Mammary epithelial cell (primary cell): ENCODE results near the gene CDV3.

Experiments
- EZH2 ChIP-seq: IDR thresholded peaks from 2 replicates; pipeline ENCODE4 v1.6.1; 2012; ENCODE audit warnings: low read length, inconsistent platforms, borderline replicate concordance
- TF ChIP-seq, protein P1 (sequence below), 2 donors: IDR thresholded peaks in 1 of 2; conservative IDR thresholded peaks in 1 of 2; 2 replicates each; pipeline ENCODE4 v1.5.1; 2011 to 2012; ENCODE audit warnings: inconsistent platforms in 2 of 2, low read length in 2 of 2, mild to moderate bottlenecking in 2 of 2, control low read depth in 1 of 2, low read depth in 1 of 2; ENCODE audit not compliant: insufficient read depth in 1 of 2; ENCODE audit errors: extremely low read depth in 1 of 2

GRCh38 chr3:133591271-133591742, 17.8 kb downstream of the CDV3 start:
- TF ChIP-seq, protein P1, sequence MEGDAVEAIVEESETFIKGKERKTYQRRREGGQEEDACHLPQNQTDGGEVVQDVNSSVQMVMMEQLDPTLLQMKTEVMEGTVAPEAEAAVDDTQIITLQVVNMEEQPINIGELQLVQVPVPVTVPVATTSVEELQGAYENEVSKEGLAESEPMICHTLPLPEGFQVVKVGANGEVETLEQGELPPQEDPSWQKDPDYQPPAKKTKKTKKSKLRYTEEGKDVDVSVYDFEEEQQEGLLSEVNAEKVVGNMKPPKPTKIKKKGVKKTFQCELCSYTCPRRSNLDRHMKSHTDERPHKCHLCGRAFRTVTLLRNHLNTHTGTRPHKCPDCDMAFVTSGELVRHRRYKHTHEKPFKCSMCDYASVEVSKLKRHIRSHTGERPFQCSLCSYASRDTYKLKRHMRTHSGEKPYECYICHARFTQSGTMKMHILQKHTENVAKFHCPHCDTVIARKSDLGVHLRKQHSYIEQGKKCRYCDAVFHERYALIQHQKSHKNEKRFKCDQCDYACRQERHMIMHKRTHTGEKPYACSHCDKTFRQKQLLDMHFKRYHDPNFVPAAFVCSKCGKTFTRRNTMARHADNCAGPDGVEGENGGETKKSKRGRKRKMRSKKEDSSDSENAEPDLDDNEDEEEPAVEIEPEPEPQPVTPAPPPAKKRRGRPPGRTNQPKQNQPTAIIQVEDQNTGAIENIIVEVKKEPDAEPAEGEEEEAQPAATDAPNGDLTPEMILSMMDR (conservative IDR thresholded peaks at IDR 0.05 in 1 of 2, IDR thresholded peaks at IDR 0.05 in 1 of 2; ENCODE audit: extremely low read depth in 1 of 2, insufficient read depth in 1 of 2, low read depth in 1 of 2, low read length in 2 of 2): no peak
- no peak for TF ChIP-seq EZH2
